ENCODE measurements around the gene ADORA3.

DNA sequence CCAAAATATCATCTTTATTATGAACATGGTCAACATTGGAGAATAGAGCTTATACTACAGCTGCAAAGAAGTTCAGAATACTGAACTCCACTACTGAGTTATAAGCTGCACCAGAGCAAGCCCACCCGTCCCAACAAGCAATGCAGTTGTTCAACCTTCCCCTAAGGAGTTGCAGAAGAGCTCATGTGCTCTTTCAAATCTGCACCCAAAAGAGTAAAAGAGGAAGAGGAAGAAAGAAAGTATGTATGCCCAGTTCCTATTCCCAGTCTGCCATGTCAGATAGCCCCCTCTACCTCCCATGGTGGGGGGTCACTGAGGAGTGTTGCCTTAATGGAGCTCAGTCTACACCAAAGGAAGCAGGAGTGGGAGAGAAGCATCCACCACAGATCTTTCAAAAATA lies 22.8 kb downstream of the ADORA3 start:
- TF ChIP-seq CTCF (IDR thresholded peaks at IDR 0.05) (no peak), ZFX (IDR thresholded peaks at IDR 0.05; ENCODE audit: borderline replicate concordance) (no peak)

Measured in 22Rv1 (cell line).